Trophoblast cell (in vitro differentiated cells and primary cell): ENCODE measurements around the gene EXOC3L4.

Source experiments
- DNase-seq, 2 donors: peaks; one replicate each; pipeline ENCODE4 v3.0.0-alpha.2; 2016
- H2AFZ ChIP-seq: 2 replicates; pipeline ENCODE4 v1.6.1; 2013; ENCODE audit warnings: low read length, moderate library complexity, mild to moderate bottlenecking; ENCODE audit not compliant: insufficient read depth, poor library complexity
- H2AK5ac ChIP-seq: 2 replicates; pipeline ENCODE4 v1.6.1; 2013; ENCODE audit warnings: mild to moderate bottlenecking, low read length
- H2BK120ac ChIP-seq: 2 replicates; pipeline ENCODE4 v1.6.1; 2013; ENCODE audit warnings: low read length, mild to moderate bottlenecking, moderate library complexity; ENCODE audit not compliant: insufficient read depth, poor library complexity
- H2BK12ac ChIP-seq: 2 replicates; pipeline ENCODE4 v1.6.1; 2013; ENCODE audit warnings: mild to moderate bottlenecking, low read length, moderate library complexity
- H2BK5ac ChIP-seq: 2 replicates; pipeline ENCODE4 v1.6.1; 2013; ENCODE audit warnings: low read length, low read depth, moderate library complexity, mild to moderate bottlenecking; ENCODE audit not compliant: poor library complexity
- H3K14ac ChIP-seq: 2 replicates; pipeline ENCODE4 v1.6.1; 2013; ENCODE audit warnings: mild to moderate bottlenecking, low read length
- H3K18ac ChIP-seq: 2 replicates; pipeline ENCODE4 v1.6.1; 2013; ENCODE audit warnings: mild to moderate bottlenecking, low read length
- H3K23ac ChIP-seq: 2 replicates; pipeline ENCODE4 v1.6.1; 2013; ENCODE audit warnings: low read length
- H3K27ac ChIP-seq: 2 replicates; pipeline ENCODE4 v1.5.1; 2013; ENCODE audit warnings: low read depth, mild to moderate bottlenecking, inconsistent platforms, low read length, moderate library complexity
- H3K27me3 ChIP-seq: 2 replicates; pipeline ENCODE4 v1.6.1; 2013; ENCODE audit warnings: inconsistent platforms, mild to moderate bottlenecking, low read length, moderate library complexity; ENCODE audit not compliant: insufficient read depth
- H3K36me3 ChIP-seq, 2 experiments: 1 replicate in 1 of 2; 2 replicates in 1 of 2; pipeline ENCODE4 v1.6.1; 2013; ENCODE audit warnings: low read length in 2 of 2, mild to moderate bottlenecking in 2 of 2, moderate library complexity in 1 of 2; ENCODE audit not compliant: insufficient read depth in 2 of 2, control insufficient read depth in 1 of 2
- H3K4ac ChIP-seq: 2 replicates; pipeline ENCODE4 v1.6.1; 2013; ENCODE audit warnings: low read depth, mild to moderate bottlenecking, low read length, moderate library complexity
- H3K4me1 ChIP-seq, 2 experiments: 1 replicate in 1 of 2; 2 replicates in 1 of 2; pipeline ENCODE4 v1.6.1; 2013; ENCODE audit warnings: low read length in 2 of 2, mild to moderate bottlenecking in 2 of 2, moderate library complexity in 1 of 2; ENCODE audit not compliant: insufficient read depth in 2 of 2, control insufficient read depth in 1 of 2
- H3K4me2 ChIP-seq: 2 replicates; pipeline ENCODE4 v1.6.1; 2013; ENCODE audit warnings: inconsistent platforms, mild to moderate bottlenecking, low read length, moderate library complexity
- H3K4me3 ChIP-seq: 2 replicates; pipeline ENCODE4 v1.5.1; 2013; ENCODE audit warnings: mild to moderate bottlenecking, low read depth, low read length, inconsistent platforms
- H3K79me1 ChIP-seq: one replicate; pipeline ENCODE4 v1.6.1; 2013; ENCODE audit warnings: low read length
- H3K79me2 ChIP-seq: 2 replicates; pipeline ENCODE4 v1.6.1; 2013; ENCODE audit warnings: low read length, mild to moderate bottlenecking; ENCODE audit not compliant: control insufficient read depth, insufficient read depth, poor library complexity
- H3K9ac ChIP-seq: 2 replicates; pipeline ENCODE4 v1.6.1; 2013; ENCODE audit warnings: mild to moderate bottlenecking, low read length
- H3K9me3 ChIP-seq: 2 replicates; pipeline ENCODE4 v1.6.1; 2013; ENCODE audit warnings: low read depth, mild to moderate bottlenecking, control low read depth, inconsistent platforms, low read length; ENCODE audit not compliant: insufficient read depth
- H4K12ac ChIP-seq: 2 replicates; pipeline ENCODE4 v1.6.1; 2013; ENCODE audit warnings: low read depth, mild to moderate bottlenecking, low read length, moderate library complexity
- H4K8ac ChIP-seq: 2 replicates; pipeline ENCODE4 v1.6.1; 2013; ENCODE audit warnings: low read depth, mild to moderate bottlenecking, low read length, moderate library complexity
- H4K91ac ChIP-seq: one replicate; pipeline ENCODE4 v1.6.1; 2013; ENCODE audit warnings: low read depth, mild to moderate bottlenecking, low read length, moderate library complexity
- WGBS: extraction: QIAGEN DNeasy Blood & Tissue Kit; methylation state at CpG from one replicate; pipeline ENCODE4 v1.1.7; 2013; ENCODE audit warnings: missing lambda C conversion rate; ENCODE audit not compliant: insufficient read length, insufficient coverage; ENCODE audit errors: extremely low coverage; 5-methylcytosine and 5-hydroxymethylcytosine counted together

EXOC3L4 gene

DNA sequence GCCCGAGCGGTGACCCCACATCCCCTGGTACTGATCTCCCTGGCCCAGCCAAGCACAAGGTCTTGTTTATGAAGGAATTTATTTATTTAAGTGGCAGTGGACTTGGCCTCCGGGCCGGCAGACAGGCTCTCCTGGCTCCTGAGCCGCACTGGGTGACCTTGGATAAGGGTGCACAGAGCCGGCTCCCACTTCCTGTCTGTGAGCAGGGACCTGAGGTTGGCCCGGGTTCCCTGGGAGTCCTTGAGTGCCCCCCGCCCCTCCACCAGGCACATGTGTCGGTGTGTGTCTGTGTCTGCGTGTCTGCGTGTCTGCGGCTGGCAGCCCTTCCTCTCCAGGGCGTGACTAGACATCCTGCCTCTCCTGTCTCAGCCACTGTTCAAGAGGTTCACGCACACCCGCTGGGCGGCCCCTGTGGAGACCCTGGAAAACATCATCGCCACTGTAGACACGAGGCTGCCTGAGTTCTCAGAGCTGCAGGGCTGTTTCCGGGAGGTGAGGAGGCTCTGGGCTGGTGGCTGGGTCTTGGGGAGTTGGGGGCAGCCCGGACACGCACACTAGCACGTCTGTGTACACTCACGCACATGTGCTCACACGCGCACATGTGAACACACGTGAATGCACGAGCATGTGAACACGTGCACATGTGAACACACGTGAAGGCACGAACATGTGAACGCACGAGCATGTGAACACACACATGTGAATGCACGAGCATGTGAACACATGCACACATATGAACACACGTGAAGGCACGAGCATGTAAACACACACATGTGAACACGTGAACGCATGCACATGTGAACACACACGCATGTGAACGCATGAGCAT lies 38.1 kb downstream of the EXOC3L4 start:
- H3K36me3 ChIP-seq, result peaks cover 8 to 9% of the 10 kb centered on the region in 2 experiments
- H3K9me3 ChIP-seq, result peaks cover 3% of the 10 kb centered on the region
- H4K12ac ChIP-seq, result no peak overlapping the region
- H2BK5ac ChIP-seq, result no peak overlapping the region
- no peak overlapping the region for H3K23ac ChIP-seq
- peaks cover 27 to 42% of the 10 kb centered on the region in 2 experiments for H3K4me1 ChIP-seq
- H3K18ac ChIP-seq, result no peak overlapping the region
- no peaks in the 10 kb centered on the region for H3K27me3 ChIP-seq
- no peak overlapping the region for H3K9ac ChIP-seq
- no peak overlapping the region for H3K4me3 ChIP-seq
- H4K91ac ChIP-seq, result no peak overlapping the region
- no peak overlapping the region for H3K14ac ChIP-seq
- WGBS, result no CpG with 5 or more reads among the region's 39 CpGs
- H3K79me1 ChIP-seq, result peaks cover 8% of the 10 kb centered on the region
- H2AFZ ChIP-seq, result no peak overlapping the region
- no peak overlapping the region for H2BK12ac ChIP-seq
- H3K4me2 ChIP-seq, result no peak overlapping the region
- H2AK5ac ChIP-seq, result no peak overlapping the region
- no peak overlapping the region for H2BK120ac ChIP-seq
- H4K8ac ChIP-seq, result no peak overlapping the region
- H3K79me2 ChIP-seq, result no peaks in the 10 kb centered on the region
- DNase-seq, result no peak
- H3K27ac ChIP-seq, result no peak overlapping the region
- H3K4ac ChIP-seq, result no peak overlapping the region

DNA sequence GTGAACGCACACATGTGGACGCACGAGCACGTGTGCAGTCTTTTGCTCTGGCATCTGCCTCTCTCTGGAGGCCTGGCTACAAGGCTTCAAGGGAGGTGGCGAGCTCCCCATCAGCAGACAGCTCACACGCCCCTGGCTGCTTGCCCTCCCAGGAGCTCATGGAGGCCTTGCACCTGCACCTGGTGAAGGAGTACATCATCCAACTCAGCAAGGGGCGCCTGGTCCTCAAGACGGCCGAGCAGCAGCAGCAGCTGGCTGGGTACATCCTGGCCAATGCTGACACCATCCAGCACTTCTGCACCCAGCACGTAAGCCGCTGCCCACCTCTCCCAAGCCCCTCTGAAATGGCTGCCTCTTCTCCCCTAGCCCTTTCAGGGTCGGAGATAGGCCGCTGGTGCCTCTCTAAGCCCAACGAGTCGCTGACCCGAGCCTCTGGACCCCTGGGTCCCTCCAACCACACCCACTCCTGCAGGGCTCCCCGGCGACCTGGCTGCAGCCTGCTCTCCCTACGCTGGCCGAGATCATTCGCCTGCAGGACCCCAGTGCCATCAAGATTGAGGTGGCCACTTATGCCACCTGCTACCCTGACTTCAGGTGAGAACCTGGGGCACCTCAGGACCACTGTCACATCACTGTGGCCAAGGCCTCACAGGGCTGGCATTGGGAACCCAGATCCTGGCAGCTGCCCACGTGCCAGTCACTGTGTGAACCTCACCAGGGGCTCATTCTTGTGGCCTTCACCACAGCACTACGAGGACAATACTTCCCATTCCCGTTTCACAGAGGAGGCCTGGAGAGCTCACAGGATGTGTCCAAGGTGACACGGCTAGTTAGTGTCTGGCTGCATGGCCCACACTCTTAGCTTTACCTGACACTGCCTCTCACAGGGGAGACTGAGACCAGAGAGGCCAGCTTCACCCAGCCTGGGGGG lies 39.0 kb downstream of the EXOC3L4 start:
- no peak for DNase-seq
- H3K4me1 ChIP-seq, result peaks cover 34 to 51% of the 10 kb centered on the region in 2 experiments
- no peak overlapping the region for H4K12ac ChIP-seq
- H3K36me3 ChIP-seq, result peaks cover 8 to 9% of the 10 kb centered on the region in 2 experiments
- H2BK5ac ChIP-seq, result no peak overlapping the region
- H3K4me3 ChIP-seq, result no peak overlapping the region
- no peak overlapping the region for H3K9ac ChIP-seq
- no peak overlapping the region for H2BK12ac ChIP-seq
- no peak overlapping the region for H2BK120ac ChIP-seq
- H3K4me2 ChIP-seq, result no peak overlapping the region
- no peak overlapping the region for H2AFZ ChIP-seq
- H3K27me3 ChIP-seq, result no peaks in the 10 kb centered on the region
- H3K9me3 ChIP-seq, result peaks cover 3% of the 10 kb centered on the region
- H3K27ac ChIP-seq, result no peak overlapping the region
- peaks cover 14% of the 10 kb centered on the region for H3K79me1 ChIP-seq
- H3K79me2 ChIP-seq, result no peaks in the 10 kb centered on the region
- no peak overlapping the region for H4K91ac ChIP-seq
- no CpG with 5 or more reads among the region's 25 CpGs for WGBS
- no peak overlapping the region for H3K14ac ChIP-seq
- H3K4ac ChIP-seq, result no peak overlapping the region
- no peak overlapping the region for H3K18ac ChIP-seq
- no peak overlapping the region for H3K23ac ChIP-seq
- H4K8ac ChIP-seq, result no peak overlapping the region
- H2AK5ac ChIP-seq, result no peak overlapping the region

DNA sequence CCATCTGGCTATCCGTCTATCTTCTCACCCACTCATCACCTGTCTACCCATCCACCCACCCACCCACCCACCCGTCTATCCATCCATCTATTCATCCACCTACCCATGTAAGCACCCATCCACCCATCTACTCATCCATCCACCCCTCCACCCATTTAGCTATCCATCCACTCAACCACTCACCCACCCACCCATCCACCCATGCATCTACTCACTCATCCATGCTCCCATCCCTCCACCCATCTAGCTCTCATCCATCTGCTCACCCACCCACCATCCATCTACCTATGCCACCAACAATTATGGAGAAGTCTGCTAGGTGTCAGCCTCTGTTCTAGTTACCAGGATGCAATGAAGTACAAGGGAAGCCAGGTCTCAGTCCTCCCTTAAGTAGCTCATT lies 39.9 kb downstream of the EXOC3L4 start:
- DNase-seq, result no peak
- Histone ChIP-seq H2AFZ (no peak overlapping the region), H3K27me3 (no peaks in the 10 kb centered on the region), H3K79me2 (peaks cover 4% of the 10 kb centered on the region), H3K23ac (no peak overlapping the region), H3K27ac (no peak overlapping the region), H3K9ac (no peak overlapping the region), H3K36me3 (peaks cover 8 to 9% of the 10 kb centered on the region in 2 experiments), H4K91ac (no peak overlapping the region), H3K4me2 (no peak overlapping the region), H4K12ac (no peak overlapping the region), H3K79me1 (peaks cover 23% of the 10 kb centered on the region), H3K9me3 (peaks cover 3% of the 10 kb centered on the region), H3K4ac (no peak overlapping the region), H3K14ac (no peak overlapping the region), H2AK5ac (no peak overlapping the region), H4K8ac (no peak overlapping the region), H2BK12ac (no peak overlapping the region), H3K4me1 (peaks cover 39 to 53% of the 10 kb centered on the region in 2 experiments), H3K4me3 (no peak overlapping the region), H2BK5ac (no peak overlapping the region), H2BK120ac (no peak overlapping the region), H3K18ac (no peak overlapping the region)
- no CpG with 5 or more reads among the region's 2 CpGs for WGBS

DNA sequence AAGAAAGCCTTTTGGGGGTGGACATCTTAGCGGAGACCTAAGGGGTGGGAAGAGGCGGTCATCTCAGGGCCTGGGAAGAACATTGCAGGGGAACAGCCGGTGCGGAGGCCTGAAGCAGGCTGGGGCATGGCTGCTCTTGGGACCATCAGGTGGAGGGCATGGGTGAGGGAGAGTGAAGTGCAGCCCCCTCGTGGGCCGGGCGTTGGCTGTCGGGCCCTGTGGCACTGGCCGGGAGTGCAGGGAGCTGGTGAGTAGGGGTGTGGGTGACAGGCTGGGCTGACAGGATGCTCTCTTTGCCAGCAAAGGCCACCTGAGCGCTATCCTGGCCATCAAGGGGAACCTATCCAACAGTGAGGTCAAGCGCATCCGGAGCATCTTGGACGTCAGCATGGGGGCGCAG lies 40.4 kb downstream of the EXOC3L4 start:
- Histone ChIP-seq H3K4me2 (no peak overlapping the region), H3K27ac (no peak overlapping the region), H3K23ac (no peak overlapping the region), H3K36me3 (peaks cover 8 to 9% of the 10 kb centered on the region in 2 experiments), H3K18ac (no peak overlapping the region), H3K9ac (no peak overlapping the region), H3K79me1 (peaks cover 25% of the 10 kb centered on the region), H4K91ac (no peak overlapping the region), H4K12ac (no peak overlapping the region), H2BK12ac (no peak overlapping the region), H3K4me1 (peaks cover 34 to 50% of the 10 kb centered on the region in 2 experiments), H2BK120ac (no peak overlapping the region), H2BK5ac (no peak overlapping the region), H3K4ac (no peak overlapping the region), H3K79me2 (peaks cover 4% of the 10 kb centered on the region), H2AFZ (no peak overlapping the region), H3K14ac (no peak overlapping the region), H4K8ac (no peak overlapping the region), H3K27me3 (no peaks in the 10 kb centered on the region), H3K4me3 (no peak overlapping the region), H2AK5ac (no peak overlapping the region), H3K9me3 (peaks cover 3% of the 10 kb centered on the region)
- DNase-seq, result no peak
- no CpG with 5 or more reads among the region's 14 CpGs for WGBS
